Measurements from ENCODE around the gene AMOT. TPM values are rescaled to one million over a fixed set of nuclear protein-coding genes. Genes with fewer than 3 reads are reported as not detected.

The AMOT gene
- total RNA-seq, 1 experiment from 2014 or later = 0.09 TPM

DNA sequence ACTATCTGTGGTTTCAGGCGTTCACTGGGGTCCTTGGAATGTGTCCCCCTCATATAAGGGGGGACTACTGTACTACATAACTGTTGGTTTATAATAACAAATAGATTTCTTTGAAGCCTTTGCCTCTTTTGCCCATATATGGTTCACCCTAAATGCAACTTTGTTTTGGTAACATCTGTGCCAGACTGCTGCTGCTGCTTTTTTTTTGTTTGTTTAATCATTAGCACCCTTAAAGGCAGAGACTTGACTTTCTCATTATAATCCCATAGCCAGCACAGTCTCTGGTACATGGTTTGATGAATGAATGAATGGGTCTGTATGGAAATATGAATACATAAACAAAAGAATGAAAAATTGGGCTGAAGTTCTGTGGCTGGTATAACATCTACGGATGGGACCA is 80.7 kb downstream of the AMOT start:
- no peaks in the 10 kb centered on the region for H3K36me3 Mint-ChIP-seq (ENCODE audit: insufficient read depth, unreplicated experiment)
- H3K27ac Mint-ChIP-seq (ENCODE audit: low read depth, unreplicated experiment) = no peak overlapping the region
- intact Hi-C loops (cut with micrococcal nuclease) = no loop called here
- no peak overlapping the region for H3K4me3 Mint-ChIP-seq (ENCODE audit: unreplicated experiment)
- peaks cover 33% of the 10 kb centered on the region for H3K27me3 Mint-ChIP-seq (ENCODE audit: insufficient read depth, unreplicated experiment)
- DNase-seq (ENCODE audit: unreplicated experiment) = no peak
- POLR2A ChIA-PET = no interaction called here
- TF ChIP-seq, protein P1, sequence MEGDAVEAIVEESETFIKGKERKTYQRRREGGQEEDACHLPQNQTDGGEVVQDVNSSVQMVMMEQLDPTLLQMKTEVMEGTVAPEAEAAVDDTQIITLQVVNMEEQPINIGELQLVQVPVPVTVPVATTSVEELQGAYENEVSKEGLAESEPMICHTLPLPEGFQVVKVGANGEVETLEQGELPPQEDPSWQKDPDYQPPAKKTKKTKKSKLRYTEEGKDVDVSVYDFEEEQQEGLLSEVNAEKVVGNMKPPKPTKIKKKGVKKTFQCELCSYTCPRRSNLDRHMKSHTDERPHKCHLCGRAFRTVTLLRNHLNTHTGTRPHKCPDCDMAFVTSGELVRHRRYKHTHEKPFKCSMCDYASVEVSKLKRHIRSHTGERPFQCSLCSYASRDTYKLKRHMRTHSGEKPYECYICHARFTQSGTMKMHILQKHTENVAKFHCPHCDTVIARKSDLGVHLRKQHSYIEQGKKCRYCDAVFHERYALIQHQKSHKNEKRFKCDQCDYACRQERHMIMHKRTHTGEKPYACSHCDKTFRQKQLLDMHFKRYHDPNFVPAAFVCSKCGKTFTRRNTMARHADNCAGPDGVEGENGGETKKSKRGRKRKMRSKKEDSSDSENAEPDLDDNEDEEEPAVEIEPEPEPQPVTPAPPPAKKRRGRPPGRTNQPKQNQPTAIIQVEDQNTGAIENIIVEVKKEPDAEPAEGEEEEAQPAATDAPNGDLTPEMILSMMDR (IDR thresholded peaks at IDR 0.05; ENCODE audit: unreplicated experiment) = no peak
- CTCF ChIA-PET = interaction anchor here (0.6 kb wide), 1 partner anchor 685 kb away, joined by 3 read pairs; no protein-coding TSS in a partner anchor
- no TSS peak for BruUV-seq (replicated peaks)
- no peaks in the 10 kb centered on the region for H3K4me1 Mint-ChIP-seq (ENCODE audit: insufficient read depth, unreplicated experiment)
- H3K9me3 Mint-ChIP-seq (ENCODE audit: unreplicated experiment) = no peaks in the 10 kb centered on the region

- TF ChIP-seq, protein P1 (IDR thresholded peaks at IDR 0.05; ENCODE audit: unreplicated experiment) = no peak
- H3K27me3 Mint-ChIP-seq (ENCODE audit: insufficient read depth, unreplicated experiment) = peaks cover 29% of the 10 kb centered on the region
- no TSS peak for BruUV-seq (replicated peaks)
- H3K9me3 Mint-ChIP-seq (ENCODE audit: unreplicated experiment) = no peaks in the 10 kb centered on the region
- H3K36me3 Mint-ChIP-seq (ENCODE audit: insufficient read depth, unreplicated experiment) = no peaks in the 10 kb centered on the region
- ChIA-PET POLR2A (no interaction called here), CTCF (interaction anchor here (0.7 kb wide), 1 partner anchor 10 kb away, joined by 3 read pairs; no protein-coding TSS in a partner anchor)
- no peak overlapping the region for H3K27ac Mint-ChIP-seq (ENCODE audit: low read depth, unreplicated experiment)
- no peak overlapping the region for H3K4me3 Mint-ChIP-seq (ENCODE audit: unreplicated experiment)
- no peaks in the 10 kb centered on the region for H3K4me1 Mint-ChIP-seq (ENCODE audit: insufficient read depth, unreplicated experiment)
- DNase-seq (ENCODE audit: unreplicated experiment) = peak; percentile 8
- intact Hi-C loops (cut with micrococcal nuclease) = no loop called here
Observed at GRCh38 chrX:112759512-112759911, 81.1 kb downstream of the AMOT start.

DNA sequence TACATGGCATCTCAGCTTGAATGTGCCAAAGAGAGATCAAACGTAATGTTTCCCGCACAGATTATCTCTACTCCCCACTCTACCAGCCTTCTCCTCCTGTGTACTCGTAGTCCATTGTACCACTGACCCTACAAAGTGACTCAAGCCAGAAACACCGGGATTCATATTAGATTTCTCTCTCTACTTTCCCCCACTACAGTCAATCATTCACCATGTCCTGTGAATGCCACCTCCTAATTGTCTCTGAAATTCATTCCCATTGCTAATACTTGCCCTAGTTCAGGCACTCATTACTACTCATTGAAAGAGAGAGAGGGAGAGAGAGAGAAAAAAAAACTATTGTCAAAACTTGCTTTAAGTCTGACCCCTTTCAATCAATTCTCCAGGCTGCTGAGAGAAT is 82.7 kb downstream of the AMOT start:
- Mint-ChIP-seq H3K4me3 (ENCODE audit: unreplicated experiment) (no peak overlapping the region), H3K4me1 (ENCODE audit: insufficient read depth, unreplicated experiment) (no peaks in the 10 kb centered on the region), H3K36me3 (ENCODE audit: insufficient read depth, unreplicated experiment) (no peaks in the 10 kb centered on the region), H3K9me3 (ENCODE audit: unreplicated experiment) (no peaks in the 10 kb centered on the region), H3K27ac (ENCODE audit: low read depth, unreplicated experiment) (no peak overlapping the region), H3K27me3 (ENCODE audit: insufficient read depth, unreplicated experiment) (peaks cover 29% of the 10 kb centered on the region)
- intact Hi-C loops (cut with micrococcal nuclease) = no loop called here
- CTCF ChIA-PET = interaction anchor here (0.6 to 0.8 kb wide), 2 partner anchors 23 to 864 kb away, joined by 3 to 4 read pairs; no protein-coding TSS in a partner anchor
- POLR2A ChIA-PET = no interaction called here
- BruUV-seq (replicated peaks) = no TSS peak
- TF ChIP-seq, protein P1 (IDR thresholded peaks at IDR 0.05; ENCODE audit: unreplicated experiment) = no peak
- DNase-seq (ENCODE audit: unreplicated experiment) = no peak

- Mint-ChIP-seq H3K36me3 (ENCODE audit: insufficient read depth, unreplicated experiment) (no peaks in the 10 kb centered on the region), H3K27me3 (ENCODE audit: insufficient read depth, unreplicated experiment) (peaks cover 45% of the 10 kb centered on the region), H3K27ac (ENCODE audit: low read depth, unreplicated experiment) (no peak overlapping the region), H3K9me3 (ENCODE audit: unreplicated experiment) (no peaks in the 10 kb centered on the region), H3K4me3 (ENCODE audit: unreplicated experiment) (no peak overlapping the region), H3K4me1 (ENCODE audit: insufficient read depth, unreplicated experiment) (no peaks in the 10 kb centered on the region)
- no peak for DNase-seq (ENCODE audit: unreplicated experiment)
- BruUV-seq (replicated peaks) = no TSS peak
- TF ChIP-seq, protein P1 (IDR thresholded peaks at IDR 0.05; ENCODE audit: unreplicated experiment) = no peak
- intact Hi-C loops (cut with micrococcal nuclease) = no loop called here
- ChIA-PET CTCF (interaction anchor here (0.7 kb wide), 1 partner anchor 22 kb away, joined by 4 read pairs; no protein-coding TSS in a partner anchor), POLR2A (no interaction called here)
Observed at GRCh38 chrX:112753116-112753515, 87.5 kb downstream of the AMOT start.
